HG02759 (cell line): Measurements from ENCODE around the gene LSM12.

Source experiments
- ATAC-seq: cut with Tn5 transposase; IDR thresholded peaks from one replicate; pipeline ENCODE4 v1.9.1; 2021; ENCODE audit warnings: mild to moderate bottlenecking, moderate library complexity; ENCODE audit not compliant: unreplicated experiment

LSM12 gene

DNA sequence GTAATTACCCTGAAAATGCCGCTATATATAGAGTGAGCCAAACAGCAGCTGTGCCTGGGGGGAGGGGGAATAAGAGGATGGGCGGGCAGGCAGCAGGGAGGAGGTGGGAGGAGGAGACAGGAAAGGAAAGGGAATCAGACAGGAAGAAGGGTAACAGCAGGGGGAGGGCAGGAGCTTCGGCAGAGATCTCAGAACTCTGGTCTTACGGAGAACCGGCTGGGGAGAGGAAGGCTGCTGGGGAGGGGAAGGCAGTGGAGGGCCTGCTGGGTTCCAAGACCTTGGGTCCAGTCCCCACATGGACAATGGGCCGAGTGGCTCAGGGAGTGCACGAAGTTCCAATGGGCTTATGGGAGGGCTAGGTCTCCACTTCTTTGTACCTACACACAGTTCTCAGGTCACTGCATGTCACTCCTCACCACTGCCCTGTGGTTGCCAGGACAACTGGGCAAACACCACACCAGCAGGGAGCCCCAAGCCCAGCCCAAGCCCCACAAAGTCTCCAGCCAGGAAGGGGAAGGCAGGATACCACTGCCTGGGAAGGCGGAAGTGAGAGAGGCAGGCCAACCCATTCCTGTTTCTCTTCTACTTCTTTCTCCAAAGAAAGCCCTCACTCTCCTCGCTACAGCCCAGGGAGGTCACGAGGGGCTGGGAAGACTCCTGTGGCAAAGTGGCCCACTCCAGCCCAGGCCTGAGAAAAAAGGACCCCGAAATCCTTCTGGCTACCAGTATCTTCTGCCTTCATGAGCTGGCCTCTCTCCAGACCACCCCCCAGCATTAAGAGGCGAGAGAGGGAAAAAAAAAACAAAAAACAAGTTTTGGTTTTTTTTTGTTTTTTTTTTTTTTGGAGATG is 29.4 kb upstream of the LSM12 start:
- ATAC-seq: no peak

DNA sequence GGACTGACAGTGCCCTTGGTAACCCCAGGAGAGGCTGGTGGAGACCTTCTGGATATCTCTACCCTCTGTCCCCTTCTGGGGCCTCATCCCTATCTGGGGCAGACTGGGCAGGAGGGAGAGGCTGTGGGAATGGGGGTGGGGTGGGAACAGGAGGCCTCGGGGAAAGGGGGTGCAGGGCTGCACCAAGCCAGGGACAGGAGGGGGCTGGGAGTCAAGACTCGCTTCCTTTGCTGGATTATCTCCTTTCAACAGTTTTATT is 28.8 kb upstream of the LSM12 start:
- no peak for ATAC-seq

DNA sequence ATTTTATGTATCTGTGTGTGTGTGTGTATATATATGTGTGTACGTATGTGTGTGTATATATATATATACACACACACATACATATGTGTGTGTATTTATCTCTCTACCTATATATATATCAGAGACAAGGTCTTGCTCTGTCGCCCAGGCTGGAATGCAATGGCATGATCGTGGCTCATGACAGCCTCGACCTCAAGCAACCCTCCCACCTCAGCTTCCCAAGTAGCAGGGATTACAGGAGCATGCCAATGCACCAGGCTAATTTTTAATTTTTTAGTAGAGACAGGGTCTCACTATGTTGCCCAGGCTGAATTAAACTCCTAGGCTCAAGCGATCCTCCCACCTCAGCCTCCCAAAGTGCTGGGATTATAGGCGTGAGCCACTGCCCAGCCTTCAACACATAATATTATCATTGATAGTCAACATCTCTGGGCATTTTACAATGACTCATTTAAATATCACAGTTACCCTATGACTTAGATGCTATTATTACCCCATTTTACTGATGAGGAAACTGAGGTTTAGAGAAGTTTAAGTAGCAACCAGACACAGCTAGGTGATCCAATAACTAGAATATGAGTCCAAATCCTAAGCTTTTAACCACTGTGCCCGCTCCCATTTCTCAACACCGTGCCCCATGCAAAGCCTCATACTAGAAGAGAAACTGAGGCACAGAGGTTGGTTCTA is 28.4 kb upstream of the LSM12 start:
- no peak for ATAC-seq

DNA sequence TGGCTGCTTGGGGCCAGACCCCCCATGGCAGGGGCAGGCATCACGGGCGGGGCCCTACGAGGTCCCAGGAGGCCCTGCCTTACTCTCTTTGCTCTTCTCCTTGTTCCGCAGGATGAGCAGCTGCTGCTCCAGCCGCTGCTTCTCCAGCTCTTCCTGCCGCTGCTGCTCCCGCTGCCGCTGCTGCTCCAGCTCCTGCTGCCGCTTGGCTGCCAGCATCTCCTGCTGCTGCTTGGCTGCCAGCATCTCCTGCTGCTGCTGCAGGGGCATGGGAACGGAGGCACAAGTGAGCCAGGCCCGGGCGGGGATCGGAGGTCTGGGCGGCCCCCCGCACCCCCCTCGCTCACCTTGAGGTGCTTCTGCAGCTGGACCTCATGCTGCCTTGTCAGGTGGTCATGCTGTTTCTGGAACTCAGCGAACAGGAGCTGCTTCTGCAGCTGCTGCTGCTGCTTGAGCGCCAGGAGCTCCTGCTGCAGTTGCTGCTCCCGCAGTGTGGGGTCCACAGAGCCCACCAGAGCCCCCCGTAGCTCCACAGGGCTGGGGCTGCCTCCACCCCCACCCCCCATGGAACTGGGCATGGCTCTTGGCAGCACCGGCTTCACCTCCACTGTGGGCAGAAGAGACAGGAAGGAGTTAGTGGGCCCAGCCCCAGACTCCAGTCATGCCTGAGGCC is 26.9 kb upstream of the LSM12 start:
- ATAC-seq: no peak

DNA sequence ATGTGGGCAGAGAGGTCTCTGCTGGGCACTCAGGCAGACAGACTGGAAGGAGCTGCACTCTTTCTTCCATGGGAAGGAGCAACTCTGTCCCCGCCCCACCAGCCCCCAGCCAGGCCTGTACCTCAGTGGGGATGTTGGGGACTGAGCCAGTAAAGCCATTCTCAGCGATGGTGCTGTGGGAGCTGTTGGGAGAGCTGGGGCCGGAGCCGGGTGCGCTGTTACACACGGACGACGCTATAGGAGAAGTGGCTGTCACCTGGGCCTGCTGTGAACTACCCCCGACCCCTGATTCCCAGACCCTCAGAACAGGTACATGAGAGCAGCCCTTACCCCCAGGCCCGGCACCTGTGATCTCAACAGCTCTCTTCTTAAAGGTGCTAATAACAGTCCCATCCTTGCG is 25.6 kb upstream of the LSM12 start:
- no peak for ATAC-seq

DNA sequence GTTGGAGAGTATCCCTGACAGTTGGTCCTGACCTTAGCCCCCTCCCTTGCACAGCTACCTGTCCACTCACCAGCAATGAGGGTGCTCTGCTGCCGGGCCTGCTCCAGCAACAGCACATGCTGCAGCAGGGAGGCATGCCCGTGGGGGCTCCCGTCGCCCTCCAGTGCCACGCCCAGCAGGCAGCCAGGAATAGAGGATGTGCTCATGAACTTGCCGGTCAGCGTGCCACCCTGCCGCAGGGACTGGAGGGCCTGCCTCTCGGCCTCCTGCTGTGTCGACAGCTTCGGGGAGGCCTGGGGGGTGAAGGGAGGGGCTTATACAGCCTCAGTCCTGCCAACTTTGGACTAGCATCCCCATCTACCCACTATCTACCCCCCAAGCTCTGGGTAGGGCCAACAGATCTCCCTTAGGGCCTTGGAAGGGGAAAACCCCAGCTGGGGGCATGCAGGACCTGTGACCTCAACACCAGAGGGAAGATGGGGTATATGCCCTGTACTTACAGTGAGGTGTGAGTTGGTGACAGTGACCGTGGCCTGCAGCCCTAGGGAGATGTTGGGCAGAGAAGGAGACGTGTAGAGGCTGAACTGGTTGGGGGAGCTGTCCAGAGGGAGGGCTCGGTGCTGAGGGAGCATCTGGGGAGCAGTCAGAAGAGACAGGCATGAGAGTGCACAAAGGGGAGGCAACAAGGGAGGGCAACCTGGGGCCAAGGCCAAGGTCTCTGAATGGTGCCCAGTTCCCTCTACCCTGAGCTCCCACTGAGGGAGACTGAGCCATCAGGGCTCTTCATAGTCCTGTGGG is 24.9 kb upstream of the LSM12 start:
- no peak for ATAC-seq

DNA sequence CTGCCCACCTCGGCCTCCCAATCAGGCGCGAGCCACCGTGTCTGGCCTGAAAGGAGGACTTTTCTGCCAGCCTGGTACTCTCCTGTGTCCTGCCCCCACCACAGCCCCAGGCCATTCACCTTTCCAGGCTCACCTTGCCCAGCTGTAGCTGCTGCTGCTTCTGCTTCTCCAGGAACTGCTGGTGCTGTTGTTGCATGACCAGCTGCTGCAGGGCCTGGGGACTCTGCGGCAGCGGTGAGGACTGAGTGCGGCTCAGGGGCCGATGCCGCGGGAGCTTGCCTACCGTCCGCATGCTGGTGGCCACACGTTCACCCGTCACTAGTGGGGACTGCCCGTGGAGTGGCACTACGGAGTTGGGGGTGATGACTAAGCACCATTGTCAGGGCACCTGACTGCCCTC is 21.8 kb upstream of the LSM12 start:
- ATAC-seq: no peak

DNA sequence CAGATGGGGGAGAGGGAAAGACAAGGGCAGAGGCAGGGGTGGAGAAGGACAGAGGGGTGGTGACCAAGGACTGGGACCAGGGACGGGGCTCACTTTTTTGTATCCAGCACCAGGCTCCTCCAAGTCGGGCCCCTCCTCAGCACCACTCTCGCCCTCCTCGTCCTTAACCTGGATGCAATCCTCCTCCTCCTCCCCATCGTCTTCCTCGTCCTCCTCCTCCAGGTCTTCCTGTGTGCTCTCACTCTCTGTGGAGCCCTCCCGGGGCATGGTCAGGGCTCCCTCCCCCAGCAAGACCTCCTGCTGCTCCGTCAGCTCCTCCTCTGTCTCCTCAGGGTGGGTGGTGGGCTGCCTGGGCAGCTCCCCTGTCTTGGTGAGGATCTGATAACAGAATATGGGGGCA is 20.8 kb upstream of the LSM12 start:
- no peak for ATAC-seq

DNA sequence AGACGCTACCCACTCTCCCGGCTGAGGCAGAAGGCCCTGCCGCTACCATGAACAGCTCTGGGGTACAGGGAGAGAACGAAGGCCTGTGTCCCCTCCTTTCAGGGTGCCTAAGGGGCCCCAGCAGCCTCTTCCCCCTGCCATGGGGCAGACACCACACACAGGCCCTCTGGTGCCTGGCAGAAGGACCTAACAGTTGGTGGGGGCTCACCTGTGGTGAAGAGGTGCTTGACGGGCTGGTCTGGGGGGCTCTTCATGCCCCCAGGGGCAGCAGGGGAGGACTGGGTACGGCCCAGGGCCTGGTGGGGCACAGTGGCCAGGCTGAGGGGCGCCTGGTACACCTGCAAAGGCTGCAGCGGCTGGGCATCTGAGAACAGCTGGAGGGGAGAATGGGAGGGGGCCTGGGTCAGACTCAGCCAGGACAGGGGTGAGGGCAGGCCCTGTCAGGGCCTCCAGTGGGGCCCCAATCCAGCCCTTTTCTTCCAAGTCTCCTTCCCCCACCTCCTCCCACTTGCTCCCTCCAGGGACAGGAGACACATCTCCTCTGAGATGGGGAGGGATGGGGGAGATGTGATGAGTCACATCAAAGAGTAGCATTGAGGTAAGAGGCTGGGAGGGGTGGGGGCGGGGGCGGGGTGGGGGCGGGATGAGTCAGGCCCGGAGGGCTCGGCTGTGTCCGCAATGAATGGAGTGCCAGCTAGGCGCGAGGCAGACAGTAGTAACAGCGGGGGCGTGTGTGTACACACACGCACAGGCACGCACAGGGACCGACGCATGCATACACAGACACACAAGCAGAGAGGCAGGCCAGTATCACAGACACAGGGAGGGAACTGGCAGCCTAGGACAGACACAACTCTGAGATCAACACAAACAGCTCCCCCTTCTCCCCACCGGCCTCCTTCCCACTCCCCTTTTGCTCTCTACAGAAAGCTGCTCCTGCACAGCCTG is 20.2 kb upstream of the LSM12 start:
- ATAC-seq: no peak

DNA sequence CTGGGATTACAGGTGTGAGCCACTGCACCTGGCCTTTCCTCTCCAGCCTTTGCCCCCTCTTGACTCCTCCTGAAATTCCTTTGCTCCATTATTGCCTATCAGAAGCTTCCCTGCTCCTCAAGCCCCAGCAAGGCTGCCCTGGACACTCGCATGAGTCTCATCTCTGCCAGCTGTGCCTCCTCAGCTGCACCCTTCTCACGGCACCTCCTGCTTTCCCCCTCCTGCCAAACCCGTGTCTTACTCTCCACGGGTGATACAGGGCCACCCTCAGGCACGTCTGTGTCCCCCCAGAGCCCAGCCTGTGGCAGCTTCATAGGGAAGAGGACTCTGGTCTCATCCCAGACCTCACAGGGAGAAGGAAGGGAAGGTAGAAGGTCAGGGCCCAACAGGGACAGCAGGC is 19.4 kb upstream of the LSM12 start:
- no peak for ATAC-seq

DNA sequence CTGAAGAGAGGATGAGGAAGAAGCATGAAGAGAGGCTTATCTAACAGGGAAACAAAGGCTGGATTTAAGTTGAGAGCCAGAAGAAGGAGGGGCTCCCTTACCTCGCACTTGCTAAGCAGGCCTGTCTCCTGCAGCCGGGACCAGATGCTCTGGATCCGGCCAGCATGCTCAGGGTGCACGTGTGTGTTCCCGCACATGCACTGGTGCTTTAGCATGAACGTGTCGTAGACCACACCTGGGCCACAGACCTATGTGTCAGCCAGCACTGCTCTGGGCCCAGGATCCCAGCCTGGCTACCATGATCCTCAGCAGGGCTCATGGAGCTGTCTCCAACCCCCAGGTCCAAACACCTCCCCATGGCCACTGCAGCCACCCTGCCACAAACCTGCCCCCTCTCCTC is 18.4 kb upstream of the LSM12 start:
- no peak for ATAC-seq

DNA sequence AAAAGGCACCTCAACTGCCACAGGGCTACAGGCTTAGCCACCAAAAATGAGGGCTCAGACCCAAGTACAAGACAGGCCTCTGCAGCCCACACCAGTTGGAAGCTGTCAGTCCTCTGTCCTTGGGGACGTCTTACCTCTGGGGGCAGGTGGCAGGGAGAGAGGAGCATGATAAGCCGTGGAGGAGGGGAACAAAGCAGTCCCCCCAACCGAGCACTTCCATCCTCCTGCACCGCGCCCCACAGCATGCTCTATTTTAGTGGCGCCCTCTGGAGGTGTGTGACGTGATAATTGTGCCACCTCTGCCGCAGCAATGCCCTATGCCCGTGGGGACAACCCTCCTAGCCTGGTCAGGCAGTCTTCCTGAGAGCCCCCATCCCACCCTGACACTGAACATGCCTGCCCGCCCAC is 17.7 kb upstream of the LSM12 start:
- no peak for ATAC-seq

DNA sequence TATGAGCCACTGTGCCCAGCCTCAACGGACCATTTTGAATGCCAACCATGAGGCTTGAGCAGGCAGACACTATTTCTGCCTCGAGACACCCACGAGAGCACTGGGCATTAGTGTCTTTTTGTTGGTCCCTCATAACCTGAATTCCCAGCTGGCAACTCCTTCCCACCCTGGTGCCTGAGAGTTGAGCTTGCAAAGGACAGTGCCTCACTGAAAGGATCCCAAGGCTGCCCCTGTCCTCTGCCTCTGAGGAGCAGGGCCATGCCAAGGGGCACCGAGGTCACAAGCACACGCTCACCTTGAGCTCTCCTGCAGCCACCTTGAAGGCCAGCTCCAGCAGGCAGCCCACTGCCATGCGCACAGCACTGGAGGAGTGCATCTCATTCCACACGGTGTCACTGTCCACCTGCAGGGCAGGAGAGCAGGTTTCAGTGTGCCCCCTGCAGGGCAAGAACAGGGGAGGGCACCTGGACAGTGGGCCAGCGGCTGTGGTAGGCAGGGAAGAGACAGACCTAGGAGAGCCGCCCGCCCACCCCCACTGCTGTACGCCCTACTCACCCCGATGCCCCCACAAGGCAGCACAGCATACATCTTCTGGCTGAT is 16.9 kb upstream of the LSM12 start:
- no peak for ATAC-seq

DNA sequence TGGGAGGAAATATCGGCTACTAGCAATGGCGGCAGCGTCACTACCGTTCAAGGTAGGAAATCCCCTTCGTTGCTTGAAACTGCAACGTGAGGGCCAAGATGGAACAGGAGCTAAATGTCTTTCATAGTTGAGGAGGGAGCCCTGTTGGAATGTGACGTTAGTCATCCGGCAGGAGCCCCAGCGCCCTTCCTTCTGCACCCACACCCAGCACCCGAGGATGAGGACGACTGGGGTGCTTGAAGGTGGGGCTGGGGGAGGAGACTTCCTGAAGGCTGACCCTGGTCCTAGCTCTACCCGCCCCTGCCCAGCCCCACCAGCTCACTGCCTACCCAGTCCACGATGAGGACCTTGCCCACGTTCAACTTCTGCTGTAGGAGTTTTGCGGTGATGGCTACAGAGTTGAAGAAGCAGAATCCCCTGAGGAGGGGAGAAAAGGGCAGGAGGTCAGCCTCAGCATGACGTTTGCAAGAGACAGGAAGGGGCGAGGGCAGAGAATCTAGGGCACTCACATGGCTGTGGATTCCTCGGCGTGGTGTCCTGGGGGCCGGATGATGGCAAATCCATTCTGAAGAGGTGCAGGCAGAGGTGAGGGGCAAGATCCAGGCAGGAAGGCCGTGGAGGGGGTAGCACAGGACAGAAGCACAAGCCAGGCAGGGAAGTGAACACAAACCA is 15.9 kb upstream of the LSM12 start:
- ATAC-seq: no peak

DNA sequence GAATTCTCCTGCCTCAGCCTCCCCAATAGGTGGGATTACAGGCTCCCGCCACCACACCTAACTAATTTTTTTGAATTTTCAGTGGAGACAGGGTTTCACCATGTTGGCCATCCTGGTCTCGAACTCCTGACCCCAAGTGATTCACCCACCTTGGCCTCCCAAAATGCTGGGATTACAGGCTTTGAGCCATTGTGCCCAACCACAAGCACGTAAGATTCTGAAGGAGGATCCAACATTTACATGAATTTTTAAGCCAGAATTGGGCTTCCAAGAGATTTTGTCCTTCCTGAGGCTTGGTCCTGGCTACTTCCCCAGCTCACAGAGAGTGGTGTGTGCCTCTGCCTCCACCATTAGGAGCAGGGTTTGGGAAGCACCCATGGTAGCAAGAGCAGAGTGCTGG is 15.2 kb upstream of the LSM12 start:
- no peak for ATAC-seq

DNA sequence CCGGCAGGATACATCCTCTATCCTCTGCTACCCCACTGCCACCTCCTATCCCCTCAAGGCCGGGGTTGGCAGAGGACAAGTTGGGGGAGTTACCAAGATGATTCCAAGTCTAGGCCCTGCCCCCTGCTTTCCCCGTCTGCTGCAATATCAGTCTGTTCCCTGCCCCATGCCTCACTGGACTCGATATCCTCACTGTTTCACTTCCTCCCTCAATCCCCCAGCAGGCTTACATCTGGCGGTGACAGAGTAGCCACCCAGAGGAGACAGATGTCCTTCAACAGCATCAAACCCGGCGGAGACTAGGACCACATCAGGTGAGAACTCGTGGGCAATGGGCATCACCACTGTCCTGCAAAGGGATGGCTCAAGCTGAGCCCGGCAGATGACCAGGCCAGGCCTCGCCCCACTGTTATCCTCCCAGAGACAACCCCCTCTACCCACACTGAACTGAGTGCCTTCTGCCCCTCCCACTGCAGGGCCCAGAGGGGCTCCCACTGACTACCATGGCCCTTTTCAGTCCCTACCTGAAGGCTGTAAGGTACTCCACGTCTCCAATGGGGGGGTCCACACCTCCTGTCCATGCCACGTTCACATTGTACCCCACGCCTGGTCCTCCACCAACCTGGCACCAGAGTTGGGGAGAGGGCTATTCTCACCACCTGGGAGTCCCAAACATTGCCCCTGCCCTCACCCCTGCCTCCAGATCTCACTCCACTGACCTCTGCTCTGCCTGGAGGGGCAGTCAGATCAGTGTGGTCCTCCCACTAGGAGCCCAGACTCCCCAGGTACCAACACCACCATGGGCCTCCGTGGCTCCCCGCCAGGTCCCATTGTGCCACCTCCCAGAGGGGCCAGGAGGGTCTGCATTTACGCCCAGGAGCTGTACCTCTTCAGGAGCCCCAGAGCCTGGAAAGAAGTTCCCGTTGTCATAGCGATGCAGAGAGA is 13.7 kb upstream of the LSM12 start:
- ATAC-seq: no peak

DNA sequence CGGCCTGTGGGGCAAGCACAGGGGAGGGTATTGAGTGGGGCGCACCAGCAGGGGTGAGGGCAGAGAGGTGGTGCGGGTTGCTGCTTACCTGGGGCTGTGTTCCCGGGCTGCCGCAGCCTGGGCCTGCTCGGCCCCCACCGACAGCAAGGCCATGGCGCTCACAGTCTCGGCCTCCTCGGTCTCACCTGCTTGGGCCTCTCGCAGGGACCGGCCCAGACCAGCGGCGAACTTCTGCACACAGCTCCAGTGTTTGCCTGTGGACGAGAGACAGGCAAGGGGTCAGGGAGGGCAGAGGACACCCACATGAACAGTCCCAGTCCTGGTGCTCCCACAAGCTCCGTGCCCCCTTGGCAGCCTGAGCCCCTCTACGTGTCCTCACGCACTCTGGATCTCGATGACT is 11.9 kb upstream of the LSM12 start:
- no peak for ATAC-seq

DNA sequence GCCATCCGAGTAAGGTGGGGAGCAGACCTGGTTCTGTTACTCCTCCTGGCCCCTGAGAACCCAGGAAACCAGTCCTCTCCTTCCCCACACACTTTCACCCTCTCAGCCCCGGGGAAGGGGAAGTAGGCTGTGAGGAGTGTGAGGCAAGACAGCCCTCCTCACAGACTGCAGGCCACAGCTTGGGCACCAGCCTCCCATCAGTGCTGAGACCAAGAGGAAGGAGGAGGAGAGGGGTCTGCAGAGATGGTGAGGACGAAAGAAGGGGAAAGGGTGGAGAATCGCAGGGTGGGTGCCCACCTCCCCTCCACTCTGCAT is 11.1 kb upstream of the LSM12 start:
- no peak for ATAC-seq
